HL-60 (cell line): Measurements from ENCODE around the gene NUDT12.

Source experiments
- GABPA ChIP-seq: IDR thresholded peaks from 2 replicates; pipeline ENCODE4 v1.6.1; 2012; ENCODE audit warnings: low read depth
- POLR2AphosphoS5 ChIP-seq: IDR thresholded peaks from 2 replicates; pipeline ENCODE4 v1.6.1; 2012; ENCODE audit warnings: low read depth
- REST ChIP-seq: IDR thresholded peaks from 2 replicates; pipeline ENCODE4 v1.6.1; 2012; ENCODE audit warnings: low read depth; ENCODE audit not compliant: insufficient replicate concordance
- TF ChIP-seq, protein P1 (sequence below): IDR thresholded peaks from one replicate; pipeline ENCODE4 v1.5.1; 2011; ENCODE audit warnings: low read length, control low read depth, inconsistent platforms; ENCODE audit not compliant: insufficient read depth

- no peak for TF ChIP-seq REST
- TF ChIP-seq, protein P1, sequence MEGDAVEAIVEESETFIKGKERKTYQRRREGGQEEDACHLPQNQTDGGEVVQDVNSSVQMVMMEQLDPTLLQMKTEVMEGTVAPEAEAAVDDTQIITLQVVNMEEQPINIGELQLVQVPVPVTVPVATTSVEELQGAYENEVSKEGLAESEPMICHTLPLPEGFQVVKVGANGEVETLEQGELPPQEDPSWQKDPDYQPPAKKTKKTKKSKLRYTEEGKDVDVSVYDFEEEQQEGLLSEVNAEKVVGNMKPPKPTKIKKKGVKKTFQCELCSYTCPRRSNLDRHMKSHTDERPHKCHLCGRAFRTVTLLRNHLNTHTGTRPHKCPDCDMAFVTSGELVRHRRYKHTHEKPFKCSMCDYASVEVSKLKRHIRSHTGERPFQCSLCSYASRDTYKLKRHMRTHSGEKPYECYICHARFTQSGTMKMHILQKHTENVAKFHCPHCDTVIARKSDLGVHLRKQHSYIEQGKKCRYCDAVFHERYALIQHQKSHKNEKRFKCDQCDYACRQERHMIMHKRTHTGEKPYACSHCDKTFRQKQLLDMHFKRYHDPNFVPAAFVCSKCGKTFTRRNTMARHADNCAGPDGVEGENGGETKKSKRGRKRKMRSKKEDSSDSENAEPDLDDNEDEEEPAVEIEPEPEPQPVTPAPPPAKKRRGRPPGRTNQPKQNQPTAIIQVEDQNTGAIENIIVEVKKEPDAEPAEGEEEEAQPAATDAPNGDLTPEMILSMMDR, result no peak
- TF ChIP-seq POLR2AphosphoS5, result no peak
- TF ChIP-seq GABPA, result no peak
Observed at GRCh38 chr5:103511554-103511885, 51.1 kb downstream of the NUDT12 start.
